ENCODE results near the gene AADACL3. TPM values are rescaled to one million over a fixed set of nuclear protein-coding genes. Genes with fewer than 3 reads are reported as not detected.

Gene AADACL3
- total and polyA plus RNA-seq, 2 of the 13 experiments (the other 11 are each of a cell fraction or from before 2014, with no cell fraction given), result not detected

DNA sequence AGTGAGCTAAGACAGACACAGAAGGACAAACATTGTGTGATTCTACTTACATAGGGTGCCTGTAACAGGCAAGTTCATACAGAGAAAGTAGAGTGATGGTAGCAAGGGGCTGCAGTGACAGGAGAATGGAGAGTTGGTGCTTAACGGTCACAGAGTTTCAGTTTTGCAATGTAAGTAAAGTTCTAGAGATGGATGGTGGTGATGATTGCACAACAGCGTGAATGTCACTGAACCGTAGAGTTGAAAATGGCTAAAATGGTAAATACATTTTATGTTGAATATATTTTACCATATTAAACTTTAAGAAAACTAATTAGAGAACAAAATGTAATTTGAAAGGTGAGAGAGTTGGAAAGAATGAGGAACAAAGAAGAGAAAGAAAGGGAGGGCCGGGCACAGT is 38.8 kb downstream of the AADACL3 start:
- BruUV-seq (replicated peaks), result no TSS peak
- Histone ChIP-seq H3K27ac (ENCODE audit: extremely low read length, insufficient read depth, low read length) (no peak overlapping the region), H3K4me1 (ENCODE audit: insufficient read depth, low read length) (no peaks in the 10 kb centered on the region), H3K9me3 (ENCODE audit: low read length) (no peaks in the 10 kb centered on the region), H3K9ac (ENCODE audit: insufficient read depth, low read depth, low read length) (no peak overlapping the region), H3K4me3 (replicated peaks in 1 of 3; ENCODE audit: insufficient read depth in 1 of 3, low read depth in 2 of 3, low read length in 3 of 3) (no peak overlapping the region), H3K79me2 (ENCODE audit: insufficient read depth, low read length) (no peaks in the 10 kb centered on the region), H3K36me3 (replicated peaks in 1 of 2; ENCODE audit: control insufficient read depth in 1 of 2, insufficient read depth in 2 of 2, low read length in 2 of 2) (no peaks in the 10 kb centered on the region), H3K4me2 (ENCODE audit: low read depth, low read length) (no peak overlapping the region), H2AFZ (ENCODE audit: low read length) (no peak overlapping the region), H3K27me3 (ENCODE audit: control insufficient read depth in 1 of 2, insufficient read depth in 2 of 2, low read length in 2 of 2) (peaks cover 0 to 35% of the 10 kb centered on the region in 2 experiments; a peak in 2 of 5 replicates), H4K20me1 (ENCODE audit: insufficient read depth, low read length) (no peaks in the 10 kb centered on the region)
- in situ Hi-C loops (cut with HindIII; ENCODE audit: extremely low pct_ligation_motif_present, low pct_unique_long_range_greater_than_20kb), result no loop called here
- WGBS (ENCODE audit: low lambda C conversion rate), result 6% methylated on average over 4 of the region's 4 CpGs
- POLR2A ChIA-PET, result no interaction called here
- ATAC-seq (no peak), FAIRE-seq (no peak), DNase-seq (ENCODE audit: low spot score) (no peak)
- CTCF ChIA-PET (ENCODE audit: low intra/inter-chr PET ratio, low total read pairs), result no interaction called here
- TF ChIP-seq SMARCE1 (IDR thresholded peaks at IDR 0.05; ENCODE audit: borderline replicate concordance) (no peak), CEBPB (IDR thresholded peaks at IDR 0.05; ENCODE audit: borderline replicate concordance, low read depth, low read length) (peak; percentile 58; the same call in 1 of the 2 replicates)
- intact Hi-C loops (cut with micrococcal nuclease; ENCODE audit: unreplicated experiment), result no loop called here

DNA sequence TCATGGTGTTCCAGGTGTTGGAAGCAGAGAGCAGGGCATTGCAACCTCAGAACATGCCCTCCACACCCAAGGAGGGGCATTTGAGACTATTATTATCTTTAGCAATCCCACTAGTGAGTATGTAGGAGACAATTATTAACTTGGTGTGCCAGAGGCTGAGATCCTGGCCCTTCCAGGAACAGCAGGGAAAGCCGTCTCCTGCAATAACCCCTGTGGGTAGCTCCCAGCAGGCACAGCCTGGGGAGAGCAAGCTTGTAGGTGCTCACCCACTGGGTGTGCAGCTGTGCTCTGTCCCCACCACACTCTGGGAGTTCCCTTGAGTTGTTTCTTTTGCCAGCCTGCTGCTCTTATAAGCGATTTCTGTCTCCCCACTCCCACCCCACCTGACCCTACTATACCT is 40.4 kb downstream of the AADACL3 start:
- FAIRE-seq (no peak), ATAC-seq (no peak), DNase-seq (ENCODE audit: low spot score) (no peak)
- BruUV-seq (replicated peaks), result no TSS peak
- POLR2A ChIA-PET, result no interaction called here
- H3K27ac ChIP-seq (ENCODE audit: extremely low read length, insufficient read depth, low read length), result no peak overlapping the region
- H4K20me1 ChIP-seq (ENCODE audit: insufficient read depth, low read length), result no peaks in the 10 kb centered on the region
- H3K9ac ChIP-seq (ENCODE audit: insufficient read depth, low read depth, low read length), result no peak overlapping the region
- TF ChIP-seq ISL2 (CRISPR knock-in tag; IDR thresholded peaks at IDR 0.05) (no peak), ZNF350 (CRISPR knock-in tag; IDR thresholded peaks at IDR 0.05; ENCODE audit: borderline replicate concordance, low read depth) (no peak), HOXA9 (CRISPR knock-in tag; IDR thresholded peaks at IDR 0.05; ENCODE audit: borderline replicate concordance) (no peak), SMAD9 (CRISPR knock-in tag; IDR thresholded peaks at IDR 0.05) (no peak), ZNF274 (CRISPR knock-in tag; IDR thresholded peaks at IDR 0.05) (no peak)
- TF ChIP-seq, protein P1, sequence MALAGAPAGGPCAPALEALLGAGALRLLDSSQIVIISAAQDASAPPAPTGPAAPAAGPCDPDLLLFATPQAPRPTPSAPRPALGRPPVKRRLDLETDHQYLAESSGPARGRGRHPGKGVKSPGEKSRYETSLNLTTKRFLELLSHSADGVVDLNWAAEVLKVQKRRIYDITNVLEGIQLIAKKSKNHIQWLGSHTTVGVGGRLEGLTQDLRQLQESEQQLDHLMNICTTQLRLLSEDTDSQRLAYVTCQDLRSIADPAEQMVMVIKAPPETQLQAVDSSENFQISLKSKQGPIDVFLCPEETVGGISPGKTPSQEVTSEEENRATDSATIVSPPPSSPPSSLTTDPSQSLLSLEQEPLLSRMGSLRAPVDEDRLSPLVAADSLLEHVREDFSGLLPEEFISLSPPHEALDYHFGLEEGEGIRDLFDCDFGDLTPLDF (CRISPR knock-in tag; IDR thresholded peaks at IDR 0.05), result no peak
- TF ChIP-seq, protein P2, sequence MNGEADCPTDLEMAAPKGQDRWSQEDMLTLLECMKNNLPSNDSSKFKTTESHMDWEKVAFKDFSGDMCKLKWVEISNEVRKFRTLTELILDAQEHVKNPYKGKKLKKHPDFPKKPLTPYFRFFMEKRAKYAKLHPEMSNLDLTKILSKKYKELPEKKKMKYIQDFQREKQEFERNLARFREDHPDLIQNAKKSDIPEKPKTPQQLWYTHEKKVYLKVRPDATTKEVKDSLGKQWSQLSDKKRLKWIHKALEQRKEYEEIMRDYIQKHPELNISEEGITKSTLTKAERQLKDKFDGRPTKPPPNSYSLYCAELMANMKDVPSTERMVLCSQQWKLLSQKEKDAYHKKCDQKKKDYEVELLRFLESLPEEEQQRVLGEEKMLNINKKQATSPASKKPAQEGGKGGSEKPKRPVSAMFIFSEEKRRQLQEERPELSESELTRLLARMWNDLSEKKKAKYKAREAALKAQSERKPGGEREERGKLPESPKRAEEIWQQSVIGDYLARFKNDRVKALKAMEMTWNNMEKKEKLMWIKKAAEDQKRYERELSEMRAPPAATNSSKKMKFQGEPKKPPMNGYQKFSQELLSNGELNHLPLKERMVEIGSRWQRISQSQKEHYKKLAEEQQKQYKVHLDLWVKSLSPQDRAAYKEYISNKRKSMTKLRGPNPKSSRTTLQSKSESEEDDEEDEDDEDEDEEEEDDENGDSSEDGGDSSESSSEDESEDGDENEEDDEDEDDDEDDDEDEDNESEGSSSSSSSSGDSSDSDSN (CRISPR knock-in tag; IDR thresholded peaks at IDR 0.05), result no peak
- no peaks in the 10 kb centered on the region for H3K79me2 ChIP-seq (ENCODE audit: insufficient read depth, low read length)
- CTCF ChIA-PET (ENCODE audit: low intra/inter-chr PET ratio, low total read pairs), result no interaction called here
- intact Hi-C loops (cut with micrococcal nuclease; ENCODE audit: unreplicated experiment), result no loop called here
- WGBS (ENCODE audit: low lambda C conversion rate), result 0% methylated on average over 1 of the region's 2 CpGs
- H3K4me1 ChIP-seq (ENCODE audit: insufficient read depth, low read length), result no peaks in the 10 kb centered on the region
- H3K27me3 ChIP-seq (ENCODE audit: control insufficient read depth in 1 of 2, insufficient read depth in 2 of 2, low read length in 2 of 2), result peaks cover 0 to 35% of the 10 kb centered on the region in 2 experiments; a peak in 2 of 5 replicates
- no peak overlapping the region for H3K4me2 ChIP-seq (ENCODE audit: low read depth, low read length)
- no peak overlapping the region for H3K4me3 ChIP-seq (replicated peaks in 1 of 3; ENCODE audit: insufficient read depth in 1 of 3, low read depth in 2 of 3, low read length in 3 of 3)
- no peaks in the 10 kb centered on the region for H3K36me3 ChIP-seq (replicated peaks in 1 of 2; ENCODE audit: control insufficient read depth in 1 of 2, insufficient read depth in 2 of 2, low read length in 2 of 2)
- H2AFZ ChIP-seq (ENCODE audit: low read length), result no peak overlapping the region
- in situ Hi-C loops (cut with HindIII; ENCODE audit: extremely low pct_ligation_motif_present, low pct_unique_long_range_greater_than_20kb), result no loop called here
- H3K9me3 ChIP-seq (ENCODE audit: low read length), result no peaks in the 10 kb centered on the region

Data from HepG2 (cell line).